Neuronal stem cell (in vitro differentiated cells): ENCODE results near the gene ASIC1.
A peak's percentile ranks its signal among the peaks of the same experiment; 100 is the strongest.

ENCODE experiments used
- DNase-seq: peaks from one replicate; pipeline ENCODE4 v3.0.0-alpha.2; 2013; ENCODE audit warnings: low spot score
- H2AFZ ChIP-seq: one replicate; pipeline ENCODE4 v1.6.1; 2013; ENCODE audit warnings: mild to moderate bottlenecking, low read length, inconsistent platforms
- H2AK5ac ChIP-seq: 2 replicates; pipeline ENCODE4 v1.6.1; 2013; ENCODE audit warnings: low read depth, mild to moderate bottlenecking, inconsistent platforms, low read length, moderate library complexity, mixed read lengths
- H2BK120ac ChIP-seq: 2 replicates; pipeline ENCODE4 v1.6.1; 2013; ENCODE audit warnings: low read depth, mild to moderate bottlenecking, inconsistent platforms, low read length, moderate library complexity, mixed read lengths
- H2BK12ac ChIP-seq: one replicate; pipeline ENCODE4 v1.6.1; 2013; ENCODE audit warnings: low read length, inconsistent platforms
- H2BK15ac ChIP-seq: 2 replicates; pipeline ENCODE4 v1.6.1; 2013; ENCODE audit warnings: mild to moderate bottlenecking, low read length, inconsistent platforms, mixed read lengths
- H2BK5ac ChIP-seq: one replicate; pipeline ENCODE4 v1.6.1; 2013; ENCODE audit warnings: inconsistent platforms, mild to moderate bottlenecking, low read length, moderate library complexity
- H3K14ac ChIP-seq: one replicate; pipeline ENCODE4 v1.6.1; 2013; ENCODE audit warnings: low read length, inconsistent platforms
- H3K18ac ChIP-seq: 2 replicates; pipeline ENCODE4 v1.6.1; 2013; ENCODE audit warnings: low read length, inconsistent platforms
- H3K23ac ChIP-seq: 2 replicates; pipeline ENCODE4 v1.6.1; 2013; ENCODE audit warnings: low read depth, mild to moderate bottlenecking, mixed read lengths, low read length, inconsistent platforms; ENCODE audit not compliant: poor library complexity
- H3K27ac ChIP-seq: replicated peaks from 3 replicates; pipeline ENCODE4 v1.5.1; 2013; ENCODE audit warnings: low read length, inconsistent platforms
- H3K27me3 ChIP-seq, 3 experiments: 2 replicates each; pipeline ENCODE4 v1.6.1; 2013; ENCODE audit warnings: low read length in 3 of 3, mild to moderate bottlenecking in 2 of 3, inconsistent platforms in 1 of 3, low read depth in 1 of 3, mixed read lengths in 1 of 3, moderate library complexity in 1 of 3; ENCODE audit not compliant: control insufficient read depth in 3 of 3, insufficient read depth in 3 of 3
- H3K36me3 ChIP-seq, 2 donors: replicated peaks in 1 of 2; 2 replicates each; pipeline ENCODE4 v1.6.1; 2013; ENCODE audit warnings: low read length in 2 of 2; ENCODE audit not compliant: control insufficient read depth in 2 of 2, insufficient read depth in 2 of 2
- H3K4ac ChIP-seq: 2 replicates; pipeline ENCODE4 v1.6.1; 2013; ENCODE audit warnings: inconsistent platforms, mild to moderate bottlenecking, low read length, moderate library complexity
- H3K4me1 ChIP-seq, 2 donors: 1 replicate in 1 of 2; 2 replicates in 1 of 2; pipeline ENCODE4 v1.6.1; 2013; ENCODE audit warnings: low read length in 2 of 2, low read depth in 1 of 2; ENCODE audit not compliant: control insufficient read depth in 2 of 2, insufficient read depth in 1 of 2
- H3K4me2 ChIP-seq: one replicate; pipeline ENCODE4 v1.6.1; 2013; ENCODE audit warnings: mild to moderate bottlenecking, low read length, inconsistent platforms; ENCODE audit not compliant: insufficient read depth, poor library complexity, severe bottlenecking
- H3K4me3 ChIP-seq, 2 donors: 2 replicates each; pipeline ENCODE4 v1.5.1; 2013; ENCODE audit warnings: low read length in 2 of 2, mild to moderate bottlenecking in 2 of 2, inconsistent platforms in 1 of 2, moderate library complexity in 1 of 2
- H3K79me1 ChIP-seq: one replicate; pipeline ENCODE4 v1.6.1; 2013; ENCODE audit warnings: low read depth, mild to moderate bottlenecking, inconsistent platforms, low read length, moderate library complexity
- H3K9ac ChIP-seq: one replicate; pipeline ENCODE4 v1.6.1; 2013; ENCODE audit warnings: mild to moderate bottlenecking, low read depth, low read length, inconsistent platforms; ENCODE audit not compliant: poor library complexity
- H3K9me3 ChIP-seq, 2 donors: replicated peaks in 1 of 2; 2 replicates each; pipeline versions ENCODE3 to v1.6.1; 2013; ENCODE audit warnings: low read length in 2 of 2, mild to moderate bottlenecking in 2 of 2, inconsistent platforms in 1 of 2, low read depth in 1 of 2, mixed read lengths in 1 of 2, moderate library complexity in 1 of 2; ENCODE audit not compliant: control insufficient read depth in 2 of 2, insufficient read depth in 1 of 2
- H4K8ac ChIP-seq: one replicate; pipeline ENCODE4 v1.6.1; 2013; ENCODE audit warnings: low read depth, mild to moderate bottlenecking, inconsistent platforms, low read length, moderate library complexity
- H4K91ac ChIP-seq: one replicate; pipeline ENCODE4 v1.6.1; 2013; ENCODE audit warnings: low read length, low read depth, mild to moderate bottlenecking, inconsistent platforms; ENCODE audit not compliant: poor library complexity
- WGBS, 2 donors: extraction: QIAGEN DNeasy Blood & Tissue Kit; methylation state at CpG; one replicate each; pipeline ENCODE4 v1.1.7; 2013; ENCODE audit warnings: missing lambda C conversion rate in 2 of 2, mixed read lengths in 1 of 2; ENCODE audit not compliant: insufficient read length in 2 of 2, insufficient replicate concordance in 1 of 2; ENCODE audit errors: extremely low coverage in 2 of 2; 5-methylcytosine and 5-hydroxymethylcytosine counted together

Gene ASIC1

GRCh38 chr12:50072198-50072907 lies 15.0 kb downstream of the ASIC1 start:
- Histone ChIP-seq H3K79me1 (no peaks in the 10 kb centered on the region), H3K27ac (no peak overlapping the region), H4K8ac (no peak overlapping the region), H3K4me3 (no peak overlapping the region), H3K4me2 (no peak overlapping the region), H2BK120ac (no peak overlapping the region), H2AK5ac (peak overlapping the region; percentile 18), H3K36me3 (no peaks in the 10 kb centered on the region), H2AFZ (peak overlapping the region; percentile 67), H3K4ac (no peak overlapping the region), H3K4me1 (peaks cover 7 to 25% of the 10 kb centered on the region in 2 donors), H4K91ac (peak overlapping the region; percentile 87), H3K18ac (no peak overlapping the region), H3K9me3 (no peaks in the 10 kb centered on the region), H2BK12ac (no peak overlapping the region), H3K14ac (no peak overlapping the region), H3K9ac (no peak overlapping the region), H2BK5ac (no peak overlapping the region), H2BK15ac (no peak overlapping the region), H3K23ac (no peak overlapping the region), H3K27me3 (no peaks in the 10 kb centered on the region)
- no CpG with 5 or more reads among the region's 10 CpGs for WGBS, 2 donors
- no peak for DNase-seq

- H3K36me3 ChIP-seq = no peaks in the 10 kb centered on the region
- peaks cover 7 to 25% of the 10 kb centered on the region in 2 donors for H3K4me1 ChIP-seq
- no peak overlapping the region for H3K4me3 ChIP-seq
- no peak overlapping the region for H2BK15ac ChIP-seq
- H3K27me3 ChIP-seq = peaks cover 0 to 2% (median 0%) of the 10 kb centered on the region in 3 experiments
- no peak overlapping the region for H2BK12ac ChIP-seq
- H3K23ac ChIP-seq = no peak overlapping the region
- H3K4me2 ChIP-seq = no peak overlapping the region
- H3K18ac ChIP-seq = no peak overlapping the region
- H3K9me3 ChIP-seq = no peaks in the 10 kb centered on the region
- H3K9ac ChIP-seq = no peak overlapping the region
- peak overlapping the region; percentile 18 for H2AK5ac ChIP-seq
- no peak overlapping the region for H4K8ac ChIP-seq
- DNase-seq = no peak
- WGBS, 2 donors = no CpG with 5 or more reads among the region's 7 CpGs
- no peak overlapping the region for H2AFZ ChIP-seq
- no peak overlapping the region for H2BK120ac ChIP-seq
- no peak overlapping the region for H2BK5ac ChIP-seq
- H3K4ac ChIP-seq = no peak overlapping the region
- H4K91ac ChIP-seq = no peak overlapping the region
- no peaks in the 10 kb centered on the region for H3K79me1 ChIP-seq
- no peak overlapping the region for H3K14ac ChIP-seq
- H3K27ac ChIP-seq = no peak overlapping the region
Observed at GRCh38 chr12:50073206-50073605, 15.8 kb downstream of the ASIC1 start.

GRCh38 chr12:50073712-50074111 lies 16.3 kb downstream of the ASIC1 start:
- WGBS, 2 donors = no CpG with 5 or more reads among the region's 10 CpGs
- Histone ChIP-seq H3K36me3 (no peaks in the 10 kb centered on the region), H3K18ac (no peak overlapping the region), H3K9me3 (no peaks in the 10 kb centered on the region), H2AK5ac (no peak overlapping the region), H3K79me1 (no peaks in the 10 kb centered on the region), H3K23ac (no peak overlapping the region), H4K91ac (no peak overlapping the region), H2AFZ (no peak overlapping the region), H2BK5ac (no peak overlapping the region), H3K4ac (no peak overlapping the region), H3K14ac (no peak overlapping the region), H4K8ac (no peak overlapping the region), H2BK15ac (no peak overlapping the region), H3K27ac (no peak overlapping the region), H3K4me2 (no peak overlapping the region), H3K4me3 (no peak overlapping the region), H2BK12ac (no peak overlapping the region), H3K27me3 (peaks cover 0 to 2% (median 0%) of the 10 kb centered on the region in 3 experiments), H3K4me1 (peaks cover 7 to 25% of the 10 kb centered on the region in 2 donors), H2BK120ac (no peak overlapping the region), H3K9ac (peak overlapping the region; percentile 3)
- DNase-seq = no peak

- Histone ChIP-seq H3K27me3 (peaks cover 0 to 2% (median 0%) of the 10 kb centered on the region in 3 experiments), H2AFZ (peak overlapping the region; percentile 81), H3K36me3 (no peaks in the 10 kb centered on the region), H2BK5ac (no peak overlapping the region), H3K4ac (no peak overlapping the region), H3K9ac (no peak overlapping the region), H2BK120ac (no peak overlapping the region), H3K18ac (peak overlapping the region; percentile 59), H4K8ac (no peak overlapping the region), H3K79me1 (no peaks in the 10 kb centered on the region), H3K4me3 (no peak overlapping the region), H3K23ac (peak overlapping the region; percentile 45), H4K91ac (no peak overlapping the region), H2AK5ac (peak overlapping the region; percentile 83), H3K14ac (no peak overlapping the region), H3K4me1 (peaks cover 6 to 25% of the 10 kb centered on the region in 2 donors), H3K27ac (no peak overlapping the region), H3K4me2 (no peak overlapping the region), H2BK12ac (peak overlapping the region; percentile 63), H3K9me3 (no peaks in the 10 kb centered on the region), H2BK15ac (no peak overlapping the region)
- peak; percentile 83 for DNase-seq
- no CpG with 5 or more reads among the region's 9 CpGs for WGBS, 2 donors
Observed at GRCh38 chr12:50074936-50075807, 17.8 kb downstream of the ASIC1 start.
